GM19468 (cell line): ENCODE results near the gene CRB1.

Experiments used
- ATAC-seq: cut with Tn5 transposase; IDR thresholded peaks from one replicate; pipeline ENCODE4 v1.9.1; 2021; ENCODE audit warnings: mild to moderate bottlenecking, moderate library complexity, moderate number of reproducible peaks; ENCODE audit not compliant: unreplicated experiment; ENCODE audit errors: extremely low read depth

The CRB1 gene

DNA sequence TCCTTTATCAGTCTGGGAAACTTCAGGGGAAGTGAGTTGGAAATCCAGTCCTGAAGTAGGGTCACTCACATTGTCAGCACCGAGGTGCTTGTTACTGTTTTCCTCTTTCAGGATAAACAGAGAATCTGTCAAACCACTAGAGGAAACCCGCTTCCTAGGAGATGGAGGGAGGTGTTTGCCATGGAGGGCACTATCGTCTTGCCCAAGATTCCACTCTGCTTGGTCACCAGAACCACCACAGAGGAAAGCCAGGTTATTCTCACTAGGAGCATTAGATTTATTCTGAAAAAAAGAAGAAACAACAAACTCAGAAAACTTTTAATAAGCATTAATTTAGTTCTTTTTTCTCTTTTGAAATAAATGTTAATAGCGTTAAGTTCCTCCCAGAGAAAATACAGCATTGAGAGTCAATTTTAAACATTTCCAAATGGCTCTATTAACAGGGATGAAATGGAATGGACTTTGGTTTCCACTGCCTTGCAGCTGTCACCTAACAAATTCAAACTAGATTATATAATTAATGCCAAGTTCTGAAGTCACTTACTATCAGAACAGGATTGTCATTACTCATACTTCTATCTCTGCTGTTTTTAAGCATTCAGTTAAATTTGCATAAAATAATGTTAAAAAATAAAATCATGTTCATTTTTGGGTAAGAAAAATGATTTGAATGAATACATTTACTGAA, 242.8 kb downstream of the CRB1 start:
- ATAC-seq = no peak

DNA sequence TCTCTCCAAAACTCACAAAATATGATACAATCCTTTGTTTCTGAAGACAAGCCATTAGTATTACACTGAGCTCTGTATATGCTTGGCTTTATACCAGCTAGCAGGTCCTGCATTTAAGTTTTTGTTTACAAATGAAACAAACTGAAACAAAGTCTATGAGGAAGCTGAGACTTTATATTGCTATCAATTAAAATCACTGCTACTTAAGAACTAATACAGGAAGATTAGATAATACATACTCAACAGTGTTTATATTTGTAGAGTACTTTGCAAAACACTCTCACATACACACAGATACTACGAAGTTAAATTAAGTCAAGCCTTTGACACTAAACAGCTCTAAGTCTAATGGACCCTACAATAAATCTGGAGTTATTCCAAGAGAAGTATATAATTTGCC, 247.4 kb downstream of the CRB1 start:
- no peak for ATAC-seq

DNA sequence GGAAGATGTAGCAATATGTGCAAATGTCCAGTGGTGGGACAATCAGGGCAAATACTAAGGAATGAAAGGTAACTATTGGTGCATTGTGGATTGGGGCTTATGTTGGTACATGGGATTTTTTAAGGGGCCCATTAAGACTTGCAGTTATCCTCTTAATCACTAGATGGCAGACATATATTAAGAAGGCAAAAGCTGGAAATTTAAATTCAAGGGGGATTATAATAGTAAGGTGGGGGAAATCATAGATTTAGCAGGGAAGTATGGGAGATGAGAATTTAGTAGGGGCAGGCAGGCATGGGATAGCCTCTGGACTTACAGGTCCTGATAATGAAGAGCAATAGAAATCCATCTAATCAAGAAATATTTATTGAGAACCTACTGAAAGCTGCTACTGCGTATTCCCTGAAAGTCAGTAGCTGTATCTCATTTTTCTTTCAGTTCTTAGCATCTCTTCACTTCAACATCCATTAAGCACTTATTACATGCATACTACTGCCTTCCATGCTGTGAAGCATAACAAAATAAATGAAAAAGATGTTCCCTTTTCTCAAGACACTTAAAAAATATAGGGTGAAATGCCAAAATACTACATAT, 251.8 kb downstream of the CRB1 start:
- no peak for ATAC-seq

DNA sequence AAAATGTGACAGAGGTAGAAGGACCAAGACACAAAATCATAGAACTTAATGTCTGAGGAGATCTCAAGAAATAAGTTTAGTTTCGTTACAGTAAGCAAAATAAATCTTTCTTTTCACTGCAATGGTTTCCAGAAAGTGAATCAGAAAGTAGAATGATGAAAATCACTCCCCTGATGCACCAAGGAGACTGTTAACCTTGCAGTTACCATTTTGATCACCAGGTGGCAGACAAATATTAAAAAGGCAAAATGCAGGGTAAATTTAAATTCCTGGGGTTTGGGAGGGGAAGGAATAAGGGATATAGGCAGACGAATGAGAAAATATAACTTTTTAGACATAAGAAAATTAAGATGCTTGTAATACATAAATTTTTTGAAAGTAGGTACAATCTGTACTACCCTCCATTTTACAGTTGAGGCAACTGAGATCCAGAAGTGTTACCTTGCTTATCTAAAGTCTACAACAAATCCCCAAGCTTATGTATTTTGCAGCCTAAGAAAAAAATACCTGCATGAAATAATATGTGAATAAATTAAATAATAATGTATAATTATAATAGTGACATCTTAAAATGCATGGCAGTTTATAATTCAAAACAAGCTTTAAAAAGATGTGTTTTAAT, 253.2 kb downstream of the CRB1 start:
- peak; percentile 65 for ATAC-seq

DNA sequence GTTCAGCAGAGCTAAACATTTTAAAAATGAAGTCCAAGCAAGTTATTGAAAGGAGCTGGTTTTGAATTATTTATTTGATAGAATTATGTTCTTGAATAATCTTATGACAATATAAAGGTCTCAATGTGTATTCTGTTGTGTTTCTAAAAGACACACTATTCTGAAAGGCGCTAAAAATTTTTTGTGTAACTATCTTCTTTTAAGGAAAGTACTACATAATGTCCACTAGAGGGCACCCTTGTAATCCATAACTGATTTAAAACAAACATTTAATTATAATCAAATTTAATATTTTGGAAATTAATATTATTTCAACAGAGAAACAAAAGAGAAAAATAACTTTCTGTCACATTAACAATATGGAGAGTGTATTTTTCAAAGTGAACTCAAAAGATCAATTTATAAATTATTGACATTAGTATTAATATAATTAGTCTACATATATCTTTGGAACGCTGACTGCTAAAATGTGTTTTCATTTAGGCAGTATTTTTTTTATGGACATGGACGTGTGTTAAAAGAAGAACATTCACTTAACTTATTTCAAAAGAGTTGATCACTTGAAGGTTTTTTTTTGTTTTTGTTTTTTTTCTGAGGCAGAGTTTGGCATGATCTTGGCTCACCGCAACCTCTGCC, 258.8 kb downstream of the CRB1 start:
- no peak for ATAC-seq
